ENCODE measurements around the gene ZFYVE19.
A peak's percentile ranks its signal among the peaks of the same experiment; 100 is the strongest.
"Not testable (repeated sequence)": the region's sequence is repeated elsewhere in the genome, so short reads cannot be mapped to it uniquely, and the experiment has no call there.

ZFYVE19 gene

GRCh38 chr15:40847223-40847961, 40.5 kb downstream of the ZFYVE19 start:
- DNase-seq: peak; percentile 68

GRCh38 chr15:40850576-40851112, 43.8 kb downstream of the ZFYVE19 start:
- DNase-seq: no peak

- DNase-seq: no peak
These were observed 45.6 kb downstream of the ZFYVE19 start for GRCh38 chr15:40852529-40852928.

- DNase-seq: no peak
These were observed 46.5 kb downstream of the ZFYVE19 start for GRCh38 chr15:40853241-40853890.

- DNase-seq: no peak
These were observed 47.3 kb downstream of the ZFYVE19 start for GRCh38 chr15:40854161-40854560.

- DNase-seq: no peak
These were observed 48.9 kb downstream of the ZFYVE19 start for GRCh38 chr15:40855706-40856234.

GRCh38 chr15:40856746-40857145, 49.9 kb downstream of the ZFYVE19 start:
- no peak for DNase-seq

- peak; percentile 72 for DNase-seq
These were observed 50.9 kb downstream of the ZFYVE19 start for GRCh38 chr15:40857601-40858341.

GRCh38 chr15:40858706-40859105, 51.8 kb downstream of the ZFYVE19 start:
- no peak for DNase-seq

- peak; percentile 76 for DNase-seq
These were observed 52.4 kb downstream of the ZFYVE19 start for GRCh38 chr15:40859206-40859851.

- DNase-seq: not testable (repeated sequence)
These were observed 54.3 kb downstream of the ZFYVE19 start for GRCh38 chr15:40861147-40861546.

GRCh38 chr15:40863660-40864270, 56.9 kb downstream of the ZFYVE19 start:
- no peak for DNase-seq

All from CD4-positive, alpha-beta T cell treated with Interleukin-15 for 1 hour (primary cell).